PC-3 (cell line): Measurements from ENCODE around the gene MSI2.

ENCODE experiments used
- CTCF ChIP-seq: fragments of 300-600 bp; sonication (generic); conservative IDR thresholded peaks from 2 replicates; pipeline ENCODE4 v1.5.1; 2017; ENCODE audit warnings: antibody characterized with exemption, low read depth, mild to moderate bottlenecking, low read length
- EZH2 ChIP-seq: fragments of 300-600 bp; sonication (generic); IDR thresholded peaks from one replicate; pipeline ENCODE4 v1.6.1; 2017; ENCODE audit warnings: antibody characterized with exemption, mild to moderate bottlenecking, low read length; ENCODE audit not compliant: unreplicated experiment

DNA sequence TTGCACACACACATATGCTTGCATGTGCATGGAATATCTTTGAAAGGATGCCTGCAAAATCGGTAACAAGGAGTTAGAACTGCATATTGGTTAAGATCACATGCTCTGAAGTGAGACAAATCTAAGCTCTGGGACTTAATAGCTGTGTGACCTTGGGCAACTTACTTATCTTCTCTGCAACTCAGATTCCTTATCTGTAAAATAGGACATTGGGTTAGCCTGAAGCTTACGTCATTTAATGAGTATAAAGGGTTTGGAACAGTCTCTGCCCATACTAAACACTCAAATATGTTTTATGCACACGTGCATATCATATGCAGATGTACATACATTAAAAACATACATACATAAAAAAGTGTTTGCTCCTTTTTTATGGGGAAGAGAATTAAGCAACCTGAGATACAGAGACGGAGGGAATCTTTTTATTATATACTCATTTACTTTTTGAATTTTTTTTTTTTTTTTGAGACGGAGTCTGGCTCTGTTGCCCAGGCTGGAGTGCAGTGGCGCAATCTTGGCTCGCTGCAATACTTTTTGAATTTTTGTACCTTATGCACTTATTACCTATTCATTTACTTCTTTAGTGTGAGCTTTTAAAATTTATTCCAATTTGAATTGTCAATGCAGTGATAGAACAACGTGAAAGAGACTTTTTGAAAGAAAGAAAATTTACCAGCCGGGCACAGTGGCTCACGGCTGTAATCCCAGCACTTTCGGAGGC, 282.6 kb downstream of the MSI2 start:
- TF ChIP-seq CTCF, result no peak
- no peak for TF ChIP-seq EZH2
